HG03432 (cell line): Measurements from ENCODE around the gene MMS19.

Experiments used
- ATAC-seq: cut with Tn5 transposase; IDR thresholded peaks from one replicate; pipeline ENCODE4 v1.9.1; 2021; ENCODE audit warnings: mild to moderate bottlenecking, moderate library complexity; ENCODE audit not compliant: unreplicated experiment

Gene MMS19

GRCh38 chr10:97525683-97526110 lies 27.5 kb upstream of the MMS19 start:
- no peak for ATAC-seq

DNA sequence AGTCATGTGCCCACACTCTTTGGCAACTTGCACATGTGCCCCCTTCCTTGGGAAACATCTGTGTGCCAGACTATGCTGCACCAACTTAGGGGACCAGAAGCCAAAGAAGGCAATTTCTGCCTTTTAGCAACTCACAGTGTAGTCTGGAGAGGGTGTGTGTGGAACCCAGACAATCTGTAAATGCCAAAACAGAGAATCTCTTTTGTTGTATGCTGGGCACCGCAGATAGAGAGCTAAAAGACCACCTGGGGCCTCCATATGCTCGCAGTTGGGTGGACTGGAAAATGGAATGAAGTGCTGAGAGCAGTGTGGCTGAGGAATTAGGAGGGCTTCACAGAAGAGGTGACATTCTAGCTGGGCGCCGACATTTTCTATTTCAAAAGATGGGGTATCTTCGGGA lies 26.9 kb upstream of the MMS19 start:
- ATAC-seq, result no peak

- no peak for ATAC-seq
Observed at GRCh38 chr10:97522937-97523336, 24.7 kb upstream of the MMS19 start.

DNA sequence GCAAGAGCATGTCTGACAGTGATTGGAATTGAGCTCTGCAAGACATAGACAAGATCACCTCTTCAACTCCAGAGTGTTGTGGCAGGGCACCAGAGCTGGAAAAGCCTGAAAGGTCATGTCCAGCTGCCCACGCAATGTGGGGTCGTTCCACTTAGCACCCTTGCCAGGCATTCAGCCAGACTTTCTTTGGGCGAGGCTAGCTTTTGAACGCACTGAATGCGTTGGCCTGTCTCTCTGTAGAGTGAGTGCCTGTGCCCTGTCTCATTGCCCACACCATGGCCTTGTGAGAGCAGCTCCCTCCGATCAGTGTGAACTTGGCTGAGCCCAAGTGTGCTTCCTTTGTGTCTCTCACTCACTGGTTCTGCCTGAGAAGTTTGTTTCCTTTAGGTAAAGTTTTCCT lies 23.8 kb upstream of the MMS19 start:
- ATAC-seq, result no peak

GRCh38 chr10:97520978-97521761 lies 22.9 kb upstream of the MMS19 start:
- no peak for ATAC-seq

GRCh38 chr10:97520520-97520919 lies 22.3 kb upstream of the MMS19 start:
- no peak for ATAC-seq

DNA sequence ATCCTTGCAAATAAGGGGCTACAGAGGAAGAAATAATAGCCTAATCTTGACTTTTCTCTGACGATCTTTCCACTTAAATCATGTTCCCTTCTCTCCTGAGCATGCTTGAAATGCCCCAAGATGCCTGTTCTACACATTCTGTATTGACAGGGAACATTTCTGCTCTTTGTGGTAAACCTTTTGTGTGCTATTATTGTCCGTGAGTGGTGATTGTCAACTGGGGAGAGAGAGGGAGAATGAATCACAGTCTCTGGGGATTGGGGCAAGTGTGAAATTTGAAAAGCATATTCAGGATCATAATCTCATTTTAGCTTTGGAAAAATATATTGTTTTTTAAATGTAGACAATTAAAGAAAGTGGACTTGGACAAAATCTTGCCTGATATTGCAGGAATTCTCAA lies 21.1 kb upstream of the MMS19 start:
- ATAC-seq, result no peak

DNA sequence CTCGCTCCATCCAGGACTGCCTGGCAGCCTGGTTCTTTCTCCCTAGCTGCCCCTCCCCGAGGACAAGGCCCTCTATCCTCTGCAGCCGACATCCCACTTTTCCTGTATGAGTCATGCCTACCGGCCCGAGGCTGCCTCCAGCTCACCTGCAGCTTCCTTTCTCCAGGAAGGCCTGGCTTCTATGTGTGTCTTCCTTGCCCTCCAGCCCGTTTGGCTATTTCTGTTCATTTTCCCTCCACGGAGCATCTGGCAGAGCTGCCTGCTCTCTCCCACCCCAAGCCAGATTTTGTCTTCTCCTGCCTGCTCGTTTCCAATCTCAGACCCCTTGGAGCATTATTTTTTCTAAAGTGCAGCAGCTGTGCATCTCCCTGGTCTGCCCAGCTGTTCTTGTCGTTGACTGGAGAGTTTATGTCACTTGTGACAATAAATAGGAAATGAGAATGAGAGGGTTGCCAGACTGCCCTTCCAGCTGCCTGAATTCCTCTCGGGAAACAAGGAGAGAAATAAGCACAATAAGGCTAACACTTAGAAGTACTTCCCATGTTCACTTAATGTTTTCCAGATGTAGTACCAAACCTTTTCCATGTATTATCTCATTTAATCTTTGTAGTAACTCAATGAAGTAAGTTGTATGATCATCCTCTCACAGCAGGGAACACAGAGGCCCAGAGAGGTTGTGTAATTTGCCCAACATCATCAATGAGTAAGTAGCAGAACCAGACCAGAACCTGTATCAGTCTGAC lies 20.2 kb upstream of the MMS19 start:
- no peak for ATAC-seq

- ATAC-seq, result no peak
Observed at GRCh38 chr10:97517778-97518300, 19.6 kb upstream of the MMS19 start.

DNA sequence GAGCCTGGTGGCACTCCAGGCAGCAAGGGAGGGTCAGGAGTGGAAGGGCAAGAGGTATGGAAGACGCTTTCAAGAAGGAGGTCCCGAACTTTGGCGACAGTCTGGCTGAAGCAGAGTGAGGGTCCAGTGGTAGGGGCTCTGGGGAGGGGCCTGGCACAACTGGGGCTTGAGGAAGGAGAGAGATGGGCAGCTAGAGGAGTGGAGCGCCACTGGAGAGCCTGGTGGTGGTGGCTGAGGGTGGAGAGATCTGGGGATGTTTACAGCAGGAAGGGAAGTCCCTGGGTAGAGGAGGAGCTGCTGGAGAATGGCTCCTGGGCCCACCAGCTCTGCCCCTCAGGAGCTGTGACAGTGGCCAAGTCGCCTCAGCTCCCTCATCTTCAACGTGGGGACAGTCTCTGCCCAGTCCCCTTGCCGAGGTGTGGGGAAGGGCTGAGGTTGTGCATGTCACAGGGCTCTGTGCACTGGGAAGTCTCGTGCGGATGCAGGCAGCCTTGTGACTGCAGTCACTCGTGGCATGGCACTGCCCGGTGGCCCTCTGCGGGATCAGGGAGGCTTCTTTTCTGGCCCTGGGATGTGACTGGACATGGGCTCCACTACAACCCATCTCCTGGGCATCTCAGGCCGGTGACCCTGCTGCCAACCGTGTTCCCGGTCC lies 19.0 kb upstream of the MMS19 start:
- no peak for ATAC-seq

DNA sequence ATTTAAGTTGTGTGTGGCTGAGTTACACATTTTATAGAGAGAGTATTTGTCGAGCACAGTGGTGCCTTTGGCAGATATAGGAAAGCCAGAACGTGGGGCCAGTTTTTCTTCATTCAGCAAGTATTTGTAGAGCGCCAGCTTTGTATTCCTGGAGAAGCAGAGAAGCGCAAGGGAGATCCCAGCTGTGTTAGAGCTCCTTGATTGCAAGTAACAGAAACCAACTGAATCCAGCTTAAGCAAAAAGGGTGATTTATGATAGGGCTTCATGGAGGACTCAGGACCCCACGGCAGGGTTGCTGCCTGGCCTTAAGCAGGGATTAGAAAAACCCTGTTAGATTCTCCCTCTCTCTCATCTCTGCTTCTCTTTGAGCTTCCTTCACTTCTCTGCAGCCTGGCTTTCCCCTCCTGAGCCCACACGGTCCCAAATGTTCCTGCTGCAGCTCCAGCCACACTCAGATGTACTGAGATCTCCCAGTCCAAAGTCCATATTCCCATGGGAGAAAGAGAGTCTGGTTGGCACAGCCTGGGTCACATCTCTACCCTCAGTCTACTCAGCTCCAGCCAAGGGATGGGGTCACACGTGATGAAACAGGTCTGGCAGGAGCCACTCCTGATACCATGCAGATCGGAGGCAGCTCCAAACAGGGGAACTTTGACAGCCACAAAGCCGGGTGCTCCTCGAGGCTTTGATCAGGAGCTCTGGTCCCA lies 17.2 kb upstream of the MMS19 start:
- ATAC-seq, result no peak

- no peak for ATAC-seq
Observed at GRCh38 chr10:97514344-97514743, 16.1 kb upstream of the MMS19 start.

DNA sequence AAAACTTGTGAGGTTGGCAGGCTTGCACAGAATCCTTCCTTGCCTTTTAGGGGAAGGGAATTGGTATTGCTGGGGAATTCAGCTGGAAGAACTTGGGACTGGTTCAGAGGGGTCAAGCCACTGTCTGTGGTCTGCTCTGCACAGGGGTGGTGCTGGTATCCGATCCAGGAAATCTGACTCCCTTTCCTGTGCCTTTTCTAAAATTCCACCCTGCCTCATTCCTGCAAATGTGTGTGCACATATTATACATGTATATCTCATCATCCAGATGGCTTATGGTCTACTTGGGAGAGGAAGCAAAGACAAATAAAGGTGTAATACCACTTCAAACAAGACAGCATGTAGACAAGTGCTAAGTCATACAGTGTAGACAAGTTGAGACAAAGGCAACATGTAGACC lies 14.8 kb upstream of the MMS19 start:
- no peak for ATAC-seq

- ATAC-seq, result no peak
Observed at GRCh38 chr10:97511711-97512440, 13.7 kb upstream of the MMS19 start.

- no peak for ATAC-seq
Observed at GRCh38 chr10:97510686-97511085, 12.5 kb upstream of the MMS19 start.

- ATAC-seq, result no peak
Observed at GRCh38 chr10:97509120-97509680, 11.0 kb upstream of the MMS19 start.

GRCh38 chr10:97508342-97508741 lies 10.1 kb upstream of the MMS19 start:
- ATAC-seq, result no peak

GRCh38 chr10:97506199-97506991 lies 8.2 kb upstream of the MMS19 start:
- ATAC-seq, result no peak

DNA sequence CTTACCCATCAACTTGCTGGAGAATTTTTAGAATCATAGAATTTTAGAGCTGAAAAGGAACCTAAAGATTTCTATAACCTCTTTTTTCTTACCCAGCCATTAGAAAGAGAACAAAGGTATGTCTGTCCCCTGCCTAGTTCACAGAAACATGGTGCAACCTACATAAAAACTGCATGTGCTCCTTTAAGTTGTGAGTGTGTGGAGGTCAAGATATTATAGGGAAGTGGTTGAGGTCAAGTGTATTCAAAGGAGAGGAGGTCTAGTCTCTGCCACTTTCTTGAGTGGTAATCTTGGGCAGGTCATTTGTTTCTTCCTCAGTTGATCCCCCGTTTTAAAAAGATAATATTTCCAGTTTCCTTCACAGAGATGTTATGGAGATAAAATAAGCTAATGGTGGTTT lies 6.9 kb upstream of the MMS19 start:
- ATAC-seq, result no peak
